Effector CD4-positive, alpha-beta T cell (primary cell): ENCODE results near the gene LINC01488. TPM values are rescaled to one million over a fixed set of nuclear protein-coding genes. Genes with fewer than 3 reads are reported as not detected.

Experiments used
- DNase-seq: peaks from one replicate; pipeline ENCODE4 v3.0.0-alpha.2; 2020
- total RNA-seq: gene quantifications from one replicate; lab custom pipeline; 2026; lab: John Stamatoyannopoulos, UW

The LINC01488 gene
- not detected for total RNA-seq

DNA sequence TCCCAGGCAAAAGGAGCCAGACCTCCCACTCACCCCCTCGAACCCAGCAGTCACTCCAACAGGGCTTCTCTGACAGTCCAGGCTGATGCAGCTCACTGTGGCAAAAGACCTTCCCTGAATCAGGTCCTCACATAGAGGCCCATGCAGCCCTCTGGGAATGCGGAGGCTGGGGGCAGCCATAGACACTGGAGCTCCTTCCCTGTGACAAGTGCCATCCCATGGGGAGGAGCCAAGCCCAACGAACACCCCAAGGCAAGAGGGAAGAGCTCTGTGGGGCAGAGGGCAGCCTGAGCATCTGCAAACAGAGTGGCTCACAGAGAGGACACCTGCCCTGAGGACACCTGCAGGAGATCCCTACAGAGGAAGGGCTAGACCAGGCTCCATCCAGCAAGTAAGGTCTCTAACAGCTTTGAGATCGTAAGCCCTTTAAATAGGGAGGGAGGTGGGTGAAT lies at the start of gene LINC01488:
TSS of gene LINC01488 (plus strand) at position 271 of the 452 bp plus-strand sequence.
- no peak for DNase-seq

DNA sequence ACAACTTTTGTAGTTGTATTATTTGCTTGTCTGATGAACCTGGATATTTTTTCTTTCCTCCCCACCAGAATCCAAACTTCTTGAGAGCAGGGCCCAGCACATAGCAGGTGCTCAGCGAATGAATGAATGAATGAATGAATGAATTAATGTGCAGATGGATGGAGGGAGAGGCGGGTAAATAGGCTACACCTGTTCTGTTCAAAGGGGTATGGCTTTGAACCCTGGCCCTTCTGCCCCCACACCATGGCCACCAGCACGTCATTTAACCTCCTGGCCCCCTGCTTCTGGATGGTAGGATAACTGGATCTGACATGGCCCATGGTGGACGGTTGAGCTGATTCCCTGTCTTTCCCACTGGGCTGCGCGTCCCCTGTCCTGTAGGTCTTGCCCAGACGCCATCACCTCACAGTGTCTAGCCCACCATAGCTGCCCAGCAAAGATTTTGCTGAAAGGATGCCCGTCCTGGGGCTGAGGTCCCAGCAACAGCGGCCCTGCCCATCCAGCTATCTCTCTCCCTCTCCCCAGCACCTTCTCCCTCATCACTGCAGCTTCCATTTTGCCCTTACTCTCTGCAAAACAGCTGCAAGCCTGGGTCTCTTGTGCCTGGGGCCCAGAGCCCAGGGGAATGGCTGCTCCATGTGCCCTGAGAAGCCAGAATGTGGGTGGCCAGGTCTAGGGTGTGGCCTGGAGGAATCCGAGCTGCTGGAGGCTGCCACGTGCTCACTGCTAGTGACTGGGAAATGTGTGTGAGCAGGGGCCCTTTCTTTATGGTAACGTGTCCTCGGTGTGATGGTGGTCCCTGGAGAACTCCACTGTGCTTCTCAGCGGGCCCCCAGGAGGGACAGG lies 49.3 kb upstream of the LINC01488 start:
- DNase-seq, result no peak

DNA sequence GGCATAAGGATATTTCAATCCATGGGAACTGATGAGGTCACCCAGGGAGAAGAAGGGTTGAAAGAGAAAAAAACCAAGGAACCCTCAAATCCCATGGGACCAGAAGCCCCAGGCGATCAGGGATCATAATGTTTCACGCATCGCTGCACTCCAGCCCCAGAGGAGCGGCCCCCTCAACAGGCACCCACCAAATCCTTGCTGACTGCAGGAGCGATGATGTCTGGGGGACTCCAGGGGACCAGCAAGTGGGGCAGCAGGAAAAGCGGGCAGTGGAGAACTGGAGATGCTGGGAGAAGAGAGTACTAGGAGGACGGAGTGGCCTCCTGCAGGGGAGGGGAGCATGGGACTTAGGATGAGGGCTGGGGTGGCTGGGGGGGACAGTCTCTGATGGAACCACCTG lies 47.7 kb upstream of the LINC01488 start:
- DNase-seq, result no peak

GRCh38 chr11:69434471-69434931 lies 47.0 kb upstream of the LINC01488 start:
- DNase-seq, result no peak

DNA sequence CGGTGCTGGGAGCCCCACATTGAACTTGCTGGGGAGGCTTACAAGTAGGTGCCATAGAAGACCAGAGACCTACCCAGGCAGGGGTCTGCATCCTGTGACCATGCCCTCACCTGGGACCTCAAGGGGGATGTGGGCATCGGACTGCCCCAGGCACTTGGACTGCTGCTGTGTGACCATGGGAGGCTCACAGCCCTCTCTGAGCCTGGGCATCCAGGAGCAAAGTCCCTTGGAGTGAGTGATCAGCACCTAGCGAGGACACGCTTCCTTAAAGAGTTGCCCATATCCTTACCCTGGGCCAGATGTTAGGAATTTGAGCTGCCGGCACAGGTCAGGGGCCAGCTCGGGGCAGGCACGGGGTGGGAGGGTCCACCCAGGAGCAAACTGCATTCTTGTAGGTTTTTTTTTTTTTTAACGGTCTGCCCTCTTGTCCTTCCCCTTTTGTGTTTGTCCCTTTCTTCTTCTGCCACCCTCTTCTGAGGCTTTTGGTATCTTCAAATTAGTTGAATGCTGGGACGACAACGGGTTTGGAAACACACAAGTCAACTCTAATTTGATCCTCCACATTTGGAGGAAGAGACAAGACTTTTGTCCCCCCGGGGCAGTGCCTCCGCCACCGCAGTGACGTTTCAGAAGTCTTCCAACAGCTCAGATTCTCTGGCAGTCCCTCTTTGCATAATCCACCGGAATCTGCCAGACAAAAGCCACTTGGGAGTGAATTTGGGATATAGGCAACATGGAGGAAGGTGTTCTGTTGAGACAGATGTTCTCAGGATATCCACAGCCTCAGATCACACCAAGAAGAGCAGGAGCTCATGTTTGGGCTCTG lies 46.1 kb upstream of the LINC01488 start:
- DNase-seq, result no peak

- DNase-seq, result no peak
Observed at GRCh38 chr11:69436041-69436982, 45.2 kb upstream of the LINC01488 start.

DNA sequence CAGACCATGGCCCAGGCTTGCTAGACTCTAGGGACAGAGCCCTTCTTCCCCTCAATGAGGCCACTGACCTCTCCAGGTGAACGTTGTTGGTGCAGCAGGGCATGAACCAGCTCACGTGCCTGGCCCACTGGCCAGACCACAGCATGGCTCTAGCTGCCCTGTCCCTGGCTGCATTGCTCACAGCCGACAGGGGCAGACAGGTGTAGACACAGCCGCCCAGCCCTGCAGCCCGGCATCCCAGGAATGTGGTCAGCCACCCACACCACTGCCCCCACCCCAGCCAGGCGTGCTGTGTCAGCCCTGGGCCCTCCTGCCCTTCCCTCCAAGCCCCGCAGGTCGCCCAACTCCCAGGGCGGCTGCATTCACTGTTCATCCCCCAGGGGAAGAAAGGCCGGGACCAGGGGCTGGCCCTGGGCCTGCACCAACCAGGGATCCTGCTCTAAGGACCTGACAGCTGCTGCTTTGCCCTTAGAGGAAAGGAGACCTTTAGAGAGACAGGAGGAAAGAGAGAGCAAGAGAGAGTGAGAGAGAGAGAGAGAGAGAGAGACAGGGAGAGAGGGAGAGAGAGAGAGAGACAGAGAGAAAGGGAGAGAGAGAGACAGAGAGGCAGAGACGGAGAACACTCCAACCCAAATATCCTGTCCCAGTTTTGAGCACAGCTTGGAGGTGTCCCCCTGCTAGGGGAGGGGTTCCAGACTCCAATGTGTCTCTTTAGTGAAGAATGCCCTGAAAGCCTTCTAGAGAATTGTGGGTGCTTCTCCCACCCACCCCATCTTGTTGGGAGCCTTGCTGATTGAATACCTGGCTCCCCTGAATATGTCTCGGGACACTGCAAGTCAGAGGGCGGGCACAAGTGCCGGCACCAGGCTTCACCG lies 44.2 kb upstream of the LINC01488 start:
- no peak for DNase-seq

GRCh38 chr11:69437876-69438205 lies 43.6 kb upstream of the LINC01488 start:
- no peak for DNase-seq

- no peak for DNase-seq
Observed at GRCh38 chr11:69438286-69438920, 43.1 kb upstream of the LINC01488 start.

DNA sequence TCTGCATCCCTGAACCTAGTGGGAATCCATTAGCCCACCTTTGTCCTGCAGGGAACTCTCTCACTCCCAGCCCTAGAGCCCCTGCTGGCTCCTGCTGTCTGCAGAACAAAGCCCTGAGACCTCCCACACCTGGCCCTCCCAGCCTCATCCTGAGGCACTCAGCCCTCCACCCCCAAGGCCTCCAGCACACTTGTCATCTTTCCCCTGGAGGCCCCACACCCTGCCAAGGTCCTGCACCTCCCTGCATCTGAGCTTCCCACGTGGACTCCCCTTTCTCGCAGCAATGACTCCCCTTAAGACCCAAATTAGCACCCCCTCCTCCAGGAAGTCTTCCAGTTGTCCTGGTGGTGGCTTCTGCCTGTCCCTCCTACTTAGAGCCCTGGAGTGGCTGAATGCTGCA lies 42.3 kb upstream of the LINC01488 start:
- no peak for DNase-seq

GRCh38 chr11:69439651-69440464 lies 41.6 kb upstream of the LINC01488 start:
- no peak for DNase-seq

GRCh38 chr11:69440876-69441275 lies 40.6 kb upstream of the LINC01488 start:
- no peak for DNase-seq

DNA sequence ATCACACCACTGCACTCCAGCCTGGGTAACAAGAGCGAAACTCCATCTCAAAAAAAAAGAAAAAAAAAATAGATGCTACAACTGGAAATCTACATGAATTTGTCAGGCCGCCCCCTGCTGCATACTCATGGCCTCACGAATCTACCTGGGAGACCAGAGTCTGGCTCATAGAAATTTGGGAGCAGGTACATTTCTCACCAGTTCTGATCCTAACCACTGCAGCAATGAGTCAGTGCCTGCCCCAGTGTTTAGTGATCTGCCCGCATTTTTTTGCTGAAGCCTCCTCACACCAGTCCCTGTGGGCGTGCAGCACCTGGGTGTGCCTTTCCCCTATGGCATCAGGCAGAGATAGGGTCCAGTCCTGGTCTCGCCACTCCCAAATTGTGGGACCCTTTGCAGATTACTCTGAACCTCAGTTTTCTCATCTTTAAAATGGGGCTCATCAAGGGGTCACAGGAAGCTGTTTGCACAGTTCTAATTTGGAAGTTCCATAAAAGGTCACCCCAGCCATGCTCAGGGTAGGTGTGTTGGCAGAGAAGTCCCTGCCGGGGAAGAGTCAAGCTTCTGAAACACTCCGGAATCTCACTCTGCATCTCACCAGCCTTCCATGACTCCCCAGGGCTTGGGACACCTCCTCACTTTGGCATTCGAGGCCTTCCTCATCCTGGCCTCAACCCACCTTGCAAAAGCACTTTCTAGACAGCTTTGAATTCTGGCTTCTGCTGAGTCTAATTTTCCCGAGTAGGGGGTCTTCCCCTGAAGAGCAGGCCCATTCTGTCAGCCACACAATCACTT lies 39.3 kb upstream of the LINC01488 start:
- no peak for DNase-seq

DNA sequence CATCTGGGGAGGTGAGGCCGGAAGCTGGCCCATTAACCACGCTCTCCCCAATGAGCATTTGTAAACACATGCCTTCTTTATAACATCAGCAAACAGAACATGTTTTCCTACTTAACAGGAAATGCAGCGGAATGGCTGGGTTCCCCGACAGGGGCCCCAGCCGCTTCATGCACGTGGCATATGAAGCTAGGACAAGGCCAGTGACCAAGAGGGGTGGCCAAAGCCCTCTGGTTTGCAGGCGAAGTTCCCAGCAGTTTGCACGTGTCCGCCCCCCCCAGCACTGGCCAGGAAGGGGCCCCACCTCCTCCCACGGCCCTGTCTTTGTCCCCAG lies 38.7 kb upstream of the LINC01488 start:
- no peak for DNase-seq

DNA sequence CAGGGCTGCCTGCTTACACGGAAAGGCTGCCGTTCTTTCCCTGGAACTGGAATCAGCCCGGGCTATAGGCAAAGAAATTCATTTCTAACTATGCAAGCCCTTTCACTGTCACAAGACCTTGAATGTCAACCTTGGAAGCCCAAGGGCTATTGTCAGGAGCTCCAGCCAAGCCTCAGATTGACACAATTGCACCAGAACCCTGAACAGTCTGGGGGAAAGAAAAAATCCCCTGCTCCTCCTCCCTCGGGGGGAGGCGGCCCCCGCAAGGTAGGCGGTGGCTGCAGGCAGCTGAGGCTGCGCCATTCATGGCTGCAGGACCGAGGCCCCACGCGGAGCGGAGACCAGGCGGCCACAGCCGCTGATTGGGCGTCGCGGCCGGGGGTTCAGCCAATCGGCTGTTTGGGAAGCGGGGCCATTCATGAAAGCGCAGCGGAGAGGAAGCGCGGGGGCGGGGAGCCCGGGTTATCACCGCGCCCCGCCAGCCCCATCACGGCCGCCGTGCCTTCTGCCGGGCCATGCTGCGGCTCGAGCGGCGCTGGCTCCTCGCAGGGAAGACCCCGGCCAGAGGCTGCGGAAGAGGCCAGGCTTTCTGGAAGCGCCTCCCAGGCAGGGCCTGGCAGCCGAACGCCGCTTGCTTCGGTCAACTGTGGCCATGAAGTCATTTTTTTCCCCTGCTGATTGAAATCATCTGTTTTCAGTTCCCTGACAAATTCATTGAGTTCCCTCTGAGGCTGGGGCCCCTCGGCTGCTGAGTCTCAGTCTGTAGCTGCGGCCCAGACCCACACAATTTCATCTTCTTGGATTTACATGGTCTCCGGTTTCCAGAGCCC lies 38.1 kb upstream of the LINC01488 start:
- DNase-seq, result peak; percentile 19

GRCh38 chr11:69443968-69444364 lies 37.5 kb upstream of the LINC01488 start:
- DNase-seq, result no peak

- no peak for DNase-seq
Observed at GRCh38 chr11:69444381-69445130, 36.9 kb upstream of the LINC01488 start.

DNA sequence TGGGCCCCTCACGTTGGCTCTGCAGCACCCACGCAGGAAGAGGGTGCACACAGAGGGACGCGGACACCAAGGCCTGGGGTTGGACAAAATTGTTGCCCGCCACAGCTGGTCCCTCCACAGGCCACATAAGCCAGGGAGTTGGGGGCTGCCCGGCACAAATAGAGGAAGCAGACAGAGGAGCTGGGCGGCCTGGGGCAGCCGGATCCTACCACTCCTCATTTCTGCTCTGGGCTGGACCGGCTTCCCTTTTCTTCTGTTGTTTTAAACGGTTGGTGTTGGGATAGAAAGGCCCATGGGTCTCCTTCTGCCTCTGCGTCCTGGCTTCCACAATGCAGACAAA lies 36.4 kb upstream of the LINC01488 start:
- DNase-seq, result no peak
